Effector memory CD8-positive, alpha-beta T cell (primary cell): ENCODE results near the gene TET3.
A peak's percentile ranks its signal among the peaks of the same experiment; 100 is the strongest.

Source experiments
- ATAC-seq: fragments of 150-1000 bp; cut with Tn5 transposase; replicated peaks from 2 replicates; pipeline ENCODE4 v1.10.0; 2021; ENCODE audit warnings: mild to moderate bottlenecking, moderate library complexity
- DNase-seq, 3 experiments: peaks; one replicate each; pipeline ENCODE4 v3.0.0; 2021
- H3K27ac Mint-ChIP-seq, 2 donors: one replicate each; pipeline ENCODE4 v1.8.0; 2022; ENCODE audit warnings: mild to moderate bottlenecking in 2 of 2, mixed read lengths in 2 of 2, moderate library complexity in 2 of 2
- H3K27me3 Mint-ChIP-seq, 2 donors: one replicate each; pipeline ENCODE4 v1.8.0; 2022; ENCODE audit warnings: mixed read lengths in 2 of 2
- H3K36me3 Mint-ChIP-seq: one replicate; pipeline ENCODE4 v1.8.0; 2022; ENCODE audit warnings: mild to moderate bottlenecking, moderate library complexity, mixed read lengths; ENCODE audit not compliant: insufficient read depth
- H3K4me1 Mint-ChIP-seq, 2 donors: one replicate each; pipeline ENCODE4 v1.8.0; 2022; ENCODE audit warnings: low read depth in 2 of 2, mixed read lengths in 2 of 2
- H3K4me3 Mint-ChIP-seq, 2 donors: one replicate each; pipeline ENCODE4 v1.8.0; 2022; ENCODE audit warnings: mild to moderate bottlenecking in 2 of 2, mixed read lengths in 2 of 2, moderate library complexity in 2 of 2
- H3K9me3 Mint-ChIP-seq, 2 donors: one replicate each; pipeline ENCODE4 v1.8.0; 2022; ENCODE audit warnings: mixed read lengths in 2 of 2

TET3 gene

DNA sequence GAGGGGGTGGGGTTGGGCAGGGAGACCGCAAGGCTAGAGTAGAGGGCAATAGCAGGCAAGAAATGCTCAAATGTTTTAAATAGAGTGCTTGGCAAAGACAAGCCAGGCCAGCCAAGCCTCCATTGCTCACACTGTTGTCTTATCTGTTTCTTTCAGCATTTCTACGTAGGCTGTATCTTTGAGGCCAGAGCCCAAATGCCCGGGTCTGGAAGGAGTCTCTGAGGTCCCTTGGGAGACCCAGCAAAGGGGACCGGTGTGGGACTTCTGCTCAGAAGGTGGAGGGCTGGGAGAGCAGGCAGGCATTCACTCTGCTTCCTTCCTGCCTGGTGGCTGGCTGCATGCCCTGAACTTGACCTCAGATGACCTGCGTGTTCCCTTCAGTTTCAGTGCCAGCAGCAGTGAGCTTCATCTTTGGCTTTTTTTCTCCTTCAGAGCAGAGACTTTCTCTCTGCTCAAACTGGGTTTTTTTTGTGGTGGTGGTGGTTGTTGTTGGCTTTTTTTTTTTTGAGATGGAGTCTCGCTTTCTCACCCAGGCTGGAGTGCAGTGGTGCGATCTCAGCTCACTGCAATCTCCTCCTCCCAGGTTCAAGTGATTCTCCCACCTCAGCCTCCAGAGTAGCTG lies 13.7 kb upstream of the TET3 start:
- Mint-ChIP-seq H3K4me3 (peak overlapping the region; percentile 74 to 79), H3K36me3 (peaks cover 9% of the 10 kb centered on the region), H3K27me3 (no peaks in the 10 kb centered on the region), H3K4me1 (peaks cover 23 to 29% of the 10 kb centered on the region in 2 donors), H3K27ac (peak overlapping the region; percentile 89 to 96), H3K9me3 (no peaks in the 10 kb centered on the region)
- DNase-seq (peak; percentile 54 to 62 (median 55)), ATAC-seq (peak; percentile 93)

DNA sequence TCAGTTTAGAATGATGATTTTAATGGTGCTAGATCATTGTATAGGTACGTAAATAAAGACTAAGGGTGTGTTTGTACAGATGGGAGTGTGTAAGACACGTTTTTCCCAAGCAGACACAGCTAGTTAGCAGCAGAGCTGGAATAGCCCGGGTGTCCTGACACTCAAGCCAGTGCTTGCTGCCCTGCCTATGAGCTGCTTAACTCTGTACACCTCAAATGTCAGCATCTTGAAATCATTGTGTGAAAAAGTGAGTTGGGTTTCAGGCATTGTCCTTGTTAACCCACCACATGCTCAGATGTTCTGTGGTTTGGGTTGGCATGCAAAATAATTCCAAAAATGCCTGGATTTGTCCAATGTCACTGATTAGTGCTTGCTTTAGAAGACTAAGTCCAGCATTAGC lies 13.0 kb upstream of the TET3 start:
- Mint-ChIP-seq H3K36me3 (peaks cover 9% of the 10 kb centered on the region), H3K27me3 (no peaks in the 10 kb centered on the region), H3K4me3 (peak overlapping the region; percentile 74 to 79), H3K27ac (peak overlapping the region; percentile 89 to 96), H3K9me3 (no peaks in the 10 kb centered on the region), H3K4me1 (peaks cover 23 to 29% of the 10 kb centered on the region in 2 donors)
- ATAC-seq (no peak), DNase-seq (no peak)

DNA sequence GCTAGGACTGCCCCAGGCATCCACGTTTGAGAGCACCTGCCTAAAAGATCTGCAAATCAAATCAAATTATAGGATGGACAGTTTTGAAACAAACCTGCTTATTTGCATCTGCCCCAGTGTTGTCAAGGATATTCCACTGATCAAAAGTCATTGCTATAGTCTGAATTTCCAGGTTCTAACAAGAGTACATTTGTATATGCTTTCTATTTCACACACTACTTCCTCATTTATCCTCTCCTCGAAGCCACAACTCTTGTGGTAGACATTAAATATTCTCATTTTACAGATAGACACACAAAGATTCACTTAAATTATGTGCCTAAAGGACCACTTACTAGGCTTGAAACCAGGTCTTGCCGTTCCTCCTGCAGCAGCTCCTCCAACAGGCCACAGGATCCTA lies 11.9 kb upstream of the TET3 start:
- H3K4me1 Mint-ChIP-seq = peaks cover 25 to 29% of the 10 kb centered on the region in 2 donors
- ATAC-seq = no peak
- DNase-seq = no peak
- H3K36me3 Mint-ChIP-seq = peaks cover 9% of the 10 kb centered on the region
- no peak overlapping the region for H3K27ac Mint-ChIP-seq
- H3K9me3 Mint-ChIP-seq = no peaks in the 10 kb centered on the region
- no peaks in the 10 kb centered on the region for H3K27me3 Mint-ChIP-seq
- no peak overlapping the region for H3K4me3 Mint-ChIP-seq

DNA sequence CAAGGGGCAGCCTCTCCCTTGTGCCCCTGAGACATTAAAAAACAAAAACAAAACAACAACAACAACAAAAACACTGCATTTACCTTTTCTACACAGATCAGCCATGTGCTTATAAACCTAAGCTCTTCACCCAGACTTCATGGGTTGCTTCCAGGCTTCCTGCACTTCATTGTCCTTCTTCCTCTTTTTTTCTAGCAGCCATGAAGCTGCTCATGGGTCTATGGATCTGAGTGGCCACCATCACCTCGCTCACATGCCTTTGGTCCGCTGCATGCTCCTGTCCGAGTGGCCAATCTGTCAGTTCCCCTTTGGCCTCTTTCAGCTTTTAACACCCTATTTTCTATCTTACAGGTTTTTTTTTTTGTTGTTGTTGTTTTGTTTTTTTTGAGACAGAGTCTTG lies 9.0 kb upstream of the TET3 start:
- peaks cover 0 to 1% of the 10 kb centered on the region in 2 donors for H3K27me3 Mint-ChIP-seq
- H3K36me3 Mint-ChIP-seq = peaks cover 8% of the 10 kb centered on the region
- no peak overlapping the region for H3K27ac Mint-ChIP-seq
- DNase-seq (no peak), ATAC-seq (no peak)
- no peaks in the 10 kb centered on the region for H3K9me3 Mint-ChIP-seq
- H3K4me1 Mint-ChIP-seq = peaks cover 26 to 27% of the 10 kb centered on the region in 2 donors
- no peak overlapping the region for H3K4me3 Mint-ChIP-seq

DNA sequence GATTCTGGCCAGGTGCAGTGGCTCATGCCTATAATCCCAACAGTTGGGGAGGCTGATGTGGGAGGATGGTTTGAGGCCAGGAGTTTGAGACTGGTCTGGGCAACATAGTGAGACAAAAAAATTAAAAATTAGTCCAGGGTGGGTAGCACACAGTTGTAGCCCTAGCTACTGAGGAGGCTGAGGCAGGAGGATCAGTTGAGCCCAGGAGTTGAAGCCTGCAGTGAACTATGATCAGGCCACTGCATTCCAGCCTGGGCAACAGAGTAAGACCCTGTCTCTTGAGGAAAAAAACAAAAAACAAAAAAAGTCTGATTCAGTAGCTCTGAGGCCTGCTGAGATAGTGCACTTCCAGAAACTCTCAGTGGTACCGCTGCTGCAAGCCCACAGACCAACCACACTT lies 7.9 kb upstream of the TET3 start:
- DNase-seq (no peak), ATAC-seq (no peak)
- no peaks in the 10 kb centered on the region for H3K36me3 Mint-ChIP-seq
- H3K4me1 Mint-ChIP-seq = peaks cover 23 to 26% of the 10 kb centered on the region in 2 donors
- H3K9me3 Mint-ChIP-seq = no peaks in the 10 kb centered on the region
- no peak overlapping the region for H3K27ac Mint-ChIP-seq
- peaks cover 0 to 12% of the 10 kb centered on the region in 2 donors for H3K27me3 Mint-ChIP-seq
- no peak overlapping the region for H3K4me3 Mint-ChIP-seq

DNA sequence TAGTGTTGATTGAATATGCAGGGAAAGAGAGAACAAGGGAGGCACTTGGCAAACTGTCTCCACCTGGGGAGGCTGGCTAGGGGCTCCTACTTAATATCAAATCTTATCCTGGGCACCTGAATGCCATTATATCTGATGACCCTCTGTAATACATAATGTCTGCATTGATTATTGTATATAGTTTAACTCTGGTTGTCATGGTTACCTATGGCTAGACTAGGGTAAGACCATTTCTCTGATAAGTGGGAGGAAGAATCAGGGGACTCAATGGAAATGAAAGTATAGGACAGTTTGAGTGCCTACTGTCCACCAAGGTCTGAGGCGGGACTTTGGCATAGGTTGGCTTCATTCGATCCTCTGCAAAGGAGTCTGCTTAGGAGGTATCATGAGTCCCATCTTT lies 7.2 kb upstream of the TET3 start:
- no peaks in the 10 kb centered on the region for H3K36me3 Mint-ChIP-seq
- H3K27ac Mint-ChIP-seq = no peak overlapping the region
- no peak overlapping the region for H3K4me3 Mint-ChIP-seq
- DNase-seq = no peak
- no peaks in the 10 kb centered on the region for H3K9me3 Mint-ChIP-seq
- no peak for ATAC-seq
- peaks cover 0 to 12% of the 10 kb centered on the region in 2 donors for H3K27me3 Mint-ChIP-seq
- H3K4me1 Mint-ChIP-seq = peaks cover 21 to 26% of the 10 kb centered on the region in 2 donors

DNA sequence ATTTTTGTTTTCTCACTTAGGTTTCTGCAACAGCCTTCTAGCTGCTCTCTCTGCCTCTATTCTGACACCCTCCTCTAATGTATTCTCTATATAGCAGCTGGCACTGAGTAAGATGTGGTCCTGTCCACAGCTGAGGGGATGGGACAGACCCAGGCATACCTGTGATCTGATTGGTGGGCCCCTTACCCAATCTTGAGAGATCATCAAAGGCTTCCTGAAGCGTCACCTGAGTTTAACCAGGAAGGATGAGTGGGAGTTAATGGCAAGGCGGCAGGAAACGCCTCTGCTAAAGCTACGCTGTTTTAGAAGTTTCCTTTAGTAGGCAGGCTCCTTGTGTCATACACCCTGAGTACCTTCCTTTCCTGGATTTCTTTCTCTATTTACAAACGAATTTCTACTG lies 5.7 kb upstream of the TET3 start:
- peaks cover 0 to 12% of the 10 kb centered on the region in 2 donors for H3K27me3 Mint-ChIP-seq
- no peaks in the 10 kb centered on the region for H3K9me3 Mint-ChIP-seq
- peak in 1 of 3 experiments; percentile 16 for DNase-seq
- H3K27ac Mint-ChIP-seq = peak overlapping the region; percentile 26 to 49
- peaks cover 6% of the 10 kb centered on the region for H3K36me3 Mint-ChIP-seq
- peak overlapping the region; percentile 6 to 29 for H3K4me3 Mint-ChIP-seq
- ATAC-seq = peak; percentile 92
- H3K4me1 Mint-ChIP-seq = peaks cover 27 to 34% of the 10 kb centered on the region in 2 donors

DNA sequence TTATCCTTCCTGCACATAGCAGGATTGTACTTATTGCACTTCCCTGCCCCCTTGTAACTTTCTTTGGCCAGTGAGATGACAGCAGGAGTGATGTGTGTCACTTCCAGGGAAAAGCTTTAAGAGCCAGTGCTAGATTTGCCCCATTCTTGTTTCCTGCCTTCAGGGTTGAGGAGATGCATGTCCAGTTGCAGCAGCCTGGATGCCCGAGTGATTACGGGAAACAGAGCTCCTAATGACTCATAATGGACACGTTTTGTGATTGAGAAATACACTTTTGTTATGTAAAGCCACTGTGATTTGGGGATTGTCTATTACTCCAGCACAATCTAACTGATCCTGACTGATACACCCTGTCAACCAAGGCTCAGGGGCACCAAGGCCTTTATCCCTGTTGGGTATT lies 5.0 kb upstream of the TET3 start:
- H3K27me3 Mint-ChIP-seq = peaks cover 0 to 12% of the 10 kb centered on the region in 2 donors
- H3K36me3 Mint-ChIP-seq = peaks cover 8% of the 10 kb centered on the region
- peak overlapping the region in 1 of 2 donors; percentile 29 for H3K4me3 Mint-ChIP-seq
- ATAC-seq (no peak), DNase-seq (no peak)
- peak overlapping the region in 1 of 2 donors; percentile 49 for H3K27ac Mint-ChIP-seq
- peaks cover 27 to 34% of the 10 kb centered on the region in 2 donors for H3K4me1 Mint-ChIP-seq
- H3K9me3 Mint-ChIP-seq = no peaks in the 10 kb centered on the region

DNA sequence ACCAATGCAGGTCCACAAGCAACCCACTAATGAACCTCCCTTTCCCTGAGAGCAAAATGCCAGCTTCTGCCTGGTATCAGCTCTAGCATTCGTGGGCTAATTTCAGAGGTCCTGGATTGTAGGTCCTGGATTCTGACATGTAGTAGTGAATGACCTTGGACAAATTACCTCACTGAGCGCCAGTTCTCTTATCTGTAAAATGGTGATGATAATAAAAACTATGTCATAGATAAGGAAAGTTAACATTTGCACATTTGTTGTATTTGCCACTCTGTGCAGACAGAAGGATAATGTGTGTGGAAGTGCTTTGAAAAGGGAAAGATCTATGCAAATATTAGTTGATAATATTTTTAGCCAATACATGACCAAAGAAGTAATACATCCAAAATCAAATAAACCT lies 4.1 kb upstream of the TET3 start:
- Mint-ChIP-seq H3K27me3 (peaks cover 0 to 12% of the 10 kb centered on the region in 2 donors), H3K9me3 (no peaks in the 10 kb centered on the region), H3K27ac (no peak overlapping the region), H3K4me1 (peaks cover 28 to 34% of the 10 kb centered on the region in 2 donors), H3K4me3 (peak overlapping the region in 1 of 2 donors; percentile 60), H3K36me3 (peaks cover 10% of the 10 kb centered on the region)
- ATAC-seq (no peak), DNase-seq (no peak)

DNA sequence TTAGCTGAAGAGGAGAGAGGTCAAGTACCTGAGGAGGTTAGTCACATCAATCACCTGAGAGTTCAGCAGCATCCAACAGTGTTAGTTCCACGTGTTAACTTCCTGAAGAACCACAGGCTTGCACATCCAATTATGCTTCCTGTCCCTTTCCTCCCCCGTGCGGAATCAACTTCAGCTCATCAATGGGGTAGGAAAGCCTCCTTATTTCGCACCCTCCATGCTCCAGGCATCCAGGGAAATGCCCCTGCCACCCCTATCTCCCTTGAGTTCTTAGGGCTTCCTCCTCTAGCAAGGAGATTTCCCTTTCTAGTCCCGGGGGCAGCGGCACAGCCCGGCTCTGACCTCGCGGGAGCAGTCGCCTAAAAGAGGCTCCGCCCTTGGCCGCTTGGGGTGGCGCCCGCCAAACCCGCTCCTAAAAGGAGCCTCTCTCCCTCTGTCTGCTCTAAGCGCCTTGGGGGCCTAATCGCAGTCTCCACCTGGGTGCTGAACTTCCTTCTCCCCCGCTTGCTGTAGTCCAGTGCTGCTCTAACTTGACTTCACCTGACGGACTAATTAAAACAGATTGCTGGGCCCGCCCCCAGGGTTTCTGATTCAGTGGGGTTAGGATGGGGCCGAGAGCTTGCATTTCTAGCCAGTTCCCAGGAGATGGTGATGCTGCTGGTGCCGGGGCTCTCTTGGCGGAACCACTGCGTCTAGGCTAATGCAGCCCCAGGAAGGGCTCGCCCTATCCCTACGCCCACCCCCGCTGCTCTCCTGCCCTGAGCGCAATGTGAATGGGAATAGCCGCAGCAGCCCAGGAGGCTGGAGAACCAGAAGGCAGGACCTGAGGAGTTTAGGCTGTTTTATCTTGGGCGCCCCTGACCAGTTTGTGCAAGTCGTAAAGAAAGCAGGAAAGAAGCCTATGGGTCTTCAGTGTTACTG lies 3.4 kb upstream of the TET3 start:
- H3K4me1 Mint-ChIP-seq = peaks cover 35 to 41% of the 10 kb centered on the region in 2 donors
- DNase-seq = no peak
- peaks cover 0 to 12% of the 10 kb centered on the region in 2 donors for H3K27me3 Mint-ChIP-seq
- H3K4me3 Mint-ChIP-seq = peak overlapping the region; percentile 60 to 69
- no peaks in the 10 kb centered on the region for H3K9me3 Mint-ChIP-seq
- no peak for ATAC-seq
- H3K27ac Mint-ChIP-seq = peak overlapping the region in 1 of 2 donors; percentile 65
- H3K36me3 Mint-ChIP-seq = peaks cover 17% of the 10 kb centered on the region

DNA sequence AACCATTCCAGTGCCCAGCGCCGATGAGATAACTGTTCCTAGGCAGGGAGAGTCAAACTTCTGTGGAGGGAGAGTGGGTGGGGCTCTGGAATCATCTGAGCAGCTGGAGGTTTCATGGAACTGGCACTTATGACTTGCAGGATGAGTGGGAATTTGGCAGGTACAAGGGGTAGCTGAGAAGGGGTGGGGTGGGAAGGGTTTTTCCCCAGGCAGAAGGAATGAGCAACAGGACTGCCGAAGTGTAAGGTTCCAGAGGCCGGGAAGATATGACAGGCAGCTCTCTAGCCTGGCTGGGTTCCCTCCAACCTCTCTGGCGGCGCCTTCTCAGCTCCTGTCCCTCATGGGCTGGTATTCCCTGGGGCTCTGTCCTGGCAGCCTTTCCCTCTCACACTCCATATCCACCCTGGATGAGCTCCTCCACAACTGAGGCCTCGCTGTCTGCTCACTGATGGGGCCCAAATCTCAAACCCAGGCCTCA lies 2.5 kb upstream of the TET3 start:
- Mint-ChIP-seq H3K4me1 (peaks cover 42 to 50% of the 10 kb centered on the region in 2 donors), H3K27me3 (peaks cover 0 to 12% of the 10 kb centered on the region in 2 donors), H3K9me3 (no peaks in the 10 kb centered on the region), H3K36me3 (peaks cover 22% of the 10 kb centered on the region), H3K4me3 (no peak overlapping the region), H3K27ac (no peak overlapping the region)
- ATAC-seq (no peak), DNase-seq (no peak)

DNA sequence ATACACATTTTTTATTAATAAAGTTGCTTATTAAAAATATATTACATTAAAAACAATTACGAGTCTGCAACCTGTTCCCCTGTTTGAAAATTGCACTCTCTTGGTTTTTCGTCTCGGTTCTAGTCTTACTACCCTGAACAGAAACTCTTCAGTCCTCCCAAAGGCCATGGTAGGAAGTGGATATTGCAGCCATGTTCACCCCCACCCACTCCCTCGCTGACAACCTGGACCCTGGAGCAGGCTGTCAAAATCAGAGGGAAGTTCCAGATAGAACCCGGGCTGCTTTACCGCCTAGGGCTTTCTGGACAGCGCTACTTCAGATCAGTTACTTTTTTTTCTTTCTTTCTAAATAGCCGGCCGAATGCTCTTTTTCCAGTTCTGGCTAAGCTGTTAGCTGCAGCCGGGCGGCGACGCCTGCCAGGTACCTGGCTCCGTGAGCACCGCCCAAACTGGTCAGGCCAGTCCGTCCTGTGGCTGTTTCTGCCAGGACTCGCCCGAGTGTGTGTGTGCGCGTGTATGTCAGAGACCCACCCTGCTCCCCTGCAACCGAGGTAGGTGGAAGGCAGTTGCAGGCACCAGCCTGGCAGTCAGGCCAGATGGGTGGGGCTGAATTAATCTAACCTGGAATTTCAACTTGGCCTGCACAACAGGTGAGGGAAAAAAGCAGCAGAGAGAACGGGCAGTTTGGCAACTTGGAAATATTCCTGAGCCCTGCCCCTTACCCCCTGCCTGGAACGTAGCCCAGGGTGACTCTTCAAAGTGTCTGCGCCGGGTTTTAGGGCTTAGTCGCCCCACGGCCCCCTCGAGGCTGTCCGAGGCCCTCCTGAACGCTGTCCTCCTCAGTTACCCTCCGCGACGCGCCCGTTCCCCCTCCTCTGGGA lies 1.1 kb upstream of the TET3 start:
- Mint-ChIP-seq H3K27ac (peak overlapping the region in 1 of 2 donors; percentile 78), H3K4me3 (peak overlapping the region; percentile 69 to 82), H3K27me3 (peaks cover 0 to 12% of the 10 kb centered on the region in 2 donors), H3K36me3 (peaks cover 24% of the 10 kb centered on the region), H3K9me3 (no peaks in the 10 kb centered on the region), H3K4me1 (peaks cover 56 to 64% of the 10 kb centered on the region in 2 donors)
- ATAC-seq = no peak
- no peak for DNase-seq

DNA sequence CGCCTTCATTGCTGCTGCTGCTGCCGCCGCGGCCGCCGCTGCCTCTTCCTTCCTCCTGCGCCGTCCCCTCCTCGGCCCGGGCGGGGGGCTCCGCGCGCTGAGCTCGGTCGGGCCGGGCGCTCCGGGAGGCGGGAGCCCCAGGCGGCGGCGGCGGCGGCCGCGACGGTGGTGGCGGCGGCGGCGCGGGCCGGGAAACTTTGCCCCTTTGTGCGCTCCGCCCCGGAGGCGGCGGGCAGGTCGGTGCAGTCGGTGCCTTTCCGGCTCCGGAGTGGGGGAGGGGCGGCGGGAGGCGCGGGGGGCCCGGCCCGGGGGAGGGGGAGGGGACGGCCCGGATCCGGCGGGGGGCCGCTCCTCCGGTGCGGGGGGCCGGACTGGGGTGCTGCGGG lies 205 bp downstream of the TET3 start:
- Mint-ChIP-seq H3K27me3 (peaks cover 0 to 12% of the 10 kb centered on the region in 2 donors), H3K27ac (no peak overlapping the region), H3K4me1 (peaks cover 53 to 61% of the 10 kb centered on the region in 2 donors), H3K4me3 (no peak overlapping the region), H3K9me3 (no peaks in the 10 kb centered on the region), H3K36me3 (peaks cover 27% of the 10 kb centered on the region)
- peak in 1 of 3 experiments; percentile 66 for DNase-seq
- peak; percentile 42 for ATAC-seq
